ENCODE results near the gene L1CAM.

- TF ChIP-seq EZH2phosphoT487 (IDR thresholded peaks at IDR 0.05; ENCODE audit: low read depth, severe bottlenecking, unreplicated experiment): no peak
- TF ChIP-seq, protein P1, sequence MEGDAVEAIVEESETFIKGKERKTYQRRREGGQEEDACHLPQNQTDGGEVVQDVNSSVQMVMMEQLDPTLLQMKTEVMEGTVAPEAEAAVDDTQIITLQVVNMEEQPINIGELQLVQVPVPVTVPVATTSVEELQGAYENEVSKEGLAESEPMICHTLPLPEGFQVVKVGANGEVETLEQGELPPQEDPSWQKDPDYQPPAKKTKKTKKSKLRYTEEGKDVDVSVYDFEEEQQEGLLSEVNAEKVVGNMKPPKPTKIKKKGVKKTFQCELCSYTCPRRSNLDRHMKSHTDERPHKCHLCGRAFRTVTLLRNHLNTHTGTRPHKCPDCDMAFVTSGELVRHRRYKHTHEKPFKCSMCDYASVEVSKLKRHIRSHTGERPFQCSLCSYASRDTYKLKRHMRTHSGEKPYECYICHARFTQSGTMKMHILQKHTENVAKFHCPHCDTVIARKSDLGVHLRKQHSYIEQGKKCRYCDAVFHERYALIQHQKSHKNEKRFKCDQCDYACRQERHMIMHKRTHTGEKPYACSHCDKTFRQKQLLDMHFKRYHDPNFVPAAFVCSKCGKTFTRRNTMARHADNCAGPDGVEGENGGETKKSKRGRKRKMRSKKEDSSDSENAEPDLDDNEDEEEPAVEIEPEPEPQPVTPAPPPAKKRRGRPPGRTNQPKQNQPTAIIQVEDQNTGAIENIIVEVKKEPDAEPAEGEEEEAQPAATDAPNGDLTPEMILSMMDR (IDR thresholded peaks at IDR 0.05; ENCODE audit: poor library complexity): no peak
These were observed 18.3 kb upstream of the L1CAM start, which contains the start of gene AVPR2 for GRCh38 chrX:153903991-153904957.
